HUES64 (cell line): ENCODE data around the gene IRF2.
A peak's percentile ranks its signal among the peaks of the same experiment; 100 is the strongest.
"Not testable (repeated sequence)": the region's sequence is repeated elsewhere in the genome, so short reads cannot be mapped to it uniquely, and the experiment has no call there.

Source experiments
- H3K27ac ChIP-seq: 2 replicates; pipeline ENCODE4 v1.7.0; 2013; ENCODE audit warnings: low read depth, low read length, inconsistent platforms
- H3K27me3 ChIP-seq: 2 replicates; pipeline ENCODE4 v1.6.1; 2013; ENCODE audit warnings: mild to moderate bottlenecking, low read length; ENCODE audit not compliant: insufficient read depth
- H3K36me3 ChIP-seq: 2 replicates; pipeline ENCODE4 v1.6.1; 2013; ENCODE audit warnings: mild to moderate bottlenecking, low read length; ENCODE audit not compliant: insufficient read depth
- H3K4me1 ChIP-seq: 2 replicates; pipeline ENCODE4 v1.6.1; 2013; ENCODE audit warnings: mild to moderate bottlenecking, low read length, moderate library complexity; ENCODE audit not compliant: insufficient read depth
- H3K4me3 ChIP-seq: 2 replicates; pipeline ENCODE4 v1.5.1; 2013; ENCODE audit warnings: mild to moderate bottlenecking, low read length, moderate library complexity
- H3K9ac ChIP-seq: 2 replicates; pipeline ENCODE4 v1.6.1; 2013; ENCODE audit warnings: mild to moderate bottlenecking, low read depth, low read length
- H3K9me3 ChIP-seq: 2 replicates; pipeline ENCODE4 v1.6.1; 2013; ENCODE audit warnings: low read depth, low read length; ENCODE audit not compliant: insufficient read depth
- WGBS: fragments of 150-250, 120-280 bp; methylation state at CpG from one replicate; pipeline ENCODE4 v1.1.7; 2013; ENCODE audit warnings: missing lambda C conversion rate; 5-methylcytosine and 5-hydroxymethylcytosine counted together

IRF2 gene

DNA sequence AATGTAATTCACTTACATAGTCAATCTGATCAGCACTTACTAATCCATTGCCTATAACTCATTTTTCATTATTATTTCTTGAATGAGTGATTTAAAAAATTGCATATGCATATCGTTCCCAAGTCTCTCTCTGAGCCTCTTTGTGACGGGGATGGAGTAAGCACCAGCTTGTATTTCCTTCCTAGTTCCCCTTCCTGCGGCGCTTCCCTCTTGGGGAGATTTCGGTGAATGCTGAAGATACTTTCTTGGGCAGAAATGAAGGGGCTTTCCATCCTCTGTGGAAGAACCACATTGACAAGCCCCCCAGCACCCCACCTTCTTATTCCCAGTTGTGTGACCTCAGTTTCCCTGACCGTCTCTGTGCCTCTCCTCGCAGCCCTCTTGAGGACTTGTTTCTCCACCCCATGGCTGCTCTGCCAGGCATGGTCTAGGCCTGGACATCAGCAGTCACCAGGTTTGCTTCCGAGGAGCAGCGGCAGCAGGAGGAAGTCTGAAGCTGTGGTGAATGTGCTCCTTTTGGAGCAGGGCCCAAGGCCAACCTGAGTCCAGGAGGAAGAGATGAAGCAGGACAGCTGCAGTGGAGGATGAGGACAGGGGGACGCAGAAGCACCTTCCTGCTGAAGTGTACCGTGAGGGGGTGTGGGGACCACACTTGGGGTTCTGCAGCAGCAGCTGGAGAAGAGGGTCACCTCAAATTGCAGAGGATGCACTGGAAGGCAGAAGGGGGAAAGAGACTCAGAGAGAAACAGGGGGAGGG, 124.9 kb downstream of the IRF2 start:
- Histone ChIP-seq H3K9ac (no peak overlapping the region), H3K4me1 (peaks cover 22% of the 10 kb centered on the region), H3K9me3 (0 out of 2 replicates have a peak, but pooled peaks cover 2% of the 10 kb centered on the region), H3K36me3 (no peaks in the 10 kb centered on the region), H3K27ac (no peak overlapping the region), H3K27me3 (no peaks in the 10 kb centered on the region), H3K4me3 (no peak overlapping the region)
- WGBS: 95% methylated on average over 11 of the region's 11 CpGs

DNA sequence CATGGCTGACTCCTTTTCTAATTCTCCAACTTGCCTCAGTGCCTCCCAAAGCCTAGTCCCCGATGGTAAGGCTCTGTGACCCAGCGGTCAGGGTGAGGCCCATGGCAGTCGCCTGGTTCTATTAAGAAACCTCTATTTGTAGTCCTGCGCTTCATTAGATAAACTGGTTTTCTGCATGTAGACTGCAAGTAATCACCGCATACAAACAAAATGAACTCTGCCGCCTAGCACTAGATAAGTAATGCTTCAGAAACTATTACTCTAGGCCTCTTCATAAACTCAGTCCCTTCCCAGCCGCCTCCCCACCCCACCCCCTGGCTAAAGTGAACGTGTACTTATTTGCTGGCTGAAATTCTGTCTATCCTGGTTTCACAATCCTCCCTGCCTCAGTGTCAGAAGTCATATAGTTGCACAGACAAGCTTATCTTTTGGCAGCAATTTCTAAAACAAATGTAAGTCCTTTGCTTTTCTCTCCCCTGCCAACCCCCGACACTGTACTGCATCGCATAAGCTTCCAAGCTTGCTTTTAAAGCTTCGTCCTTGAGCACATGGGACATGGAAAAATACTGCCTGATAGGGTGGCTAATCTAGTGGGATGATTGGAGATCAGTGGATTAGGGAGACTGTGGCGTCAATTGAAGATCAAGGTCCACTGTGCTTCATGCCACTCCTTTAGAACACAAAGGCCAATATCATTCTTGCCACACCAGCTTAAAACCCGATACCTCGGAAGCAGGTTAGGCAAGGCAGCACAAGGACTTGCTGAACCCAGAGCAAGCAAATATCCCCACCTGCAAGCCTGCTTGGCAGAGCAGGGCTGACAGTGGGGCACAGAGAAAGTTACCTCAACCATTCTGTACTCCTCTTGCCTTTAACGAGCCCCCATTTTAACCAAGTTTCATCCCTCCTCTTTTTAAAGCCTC, 125.8 kb downstream of the IRF2 start:
- Histone ChIP-seq H3K4me3 (no peak overlapping the region), H3K9me3 (0 out of 2 replicates have a peak, but pooled peaks cover 2% of the 10 kb centered on the region), H3K27ac (no peak overlapping the region; the same call in 1 of the 2 replicates), H3K9ac (peak overlapping the region; percentile 25; the same call in 1 of the 2 replicates), H3K36me3 (no peaks in the 10 kb centered on the region), H3K4me1 (peaks cover 26% of the 10 kb centered on the region), H3K27me3 (no peaks in the 10 kb centered on the region)
- WGBS: 85% methylated on average over 15 of the region's 15 CpGs

DNA sequence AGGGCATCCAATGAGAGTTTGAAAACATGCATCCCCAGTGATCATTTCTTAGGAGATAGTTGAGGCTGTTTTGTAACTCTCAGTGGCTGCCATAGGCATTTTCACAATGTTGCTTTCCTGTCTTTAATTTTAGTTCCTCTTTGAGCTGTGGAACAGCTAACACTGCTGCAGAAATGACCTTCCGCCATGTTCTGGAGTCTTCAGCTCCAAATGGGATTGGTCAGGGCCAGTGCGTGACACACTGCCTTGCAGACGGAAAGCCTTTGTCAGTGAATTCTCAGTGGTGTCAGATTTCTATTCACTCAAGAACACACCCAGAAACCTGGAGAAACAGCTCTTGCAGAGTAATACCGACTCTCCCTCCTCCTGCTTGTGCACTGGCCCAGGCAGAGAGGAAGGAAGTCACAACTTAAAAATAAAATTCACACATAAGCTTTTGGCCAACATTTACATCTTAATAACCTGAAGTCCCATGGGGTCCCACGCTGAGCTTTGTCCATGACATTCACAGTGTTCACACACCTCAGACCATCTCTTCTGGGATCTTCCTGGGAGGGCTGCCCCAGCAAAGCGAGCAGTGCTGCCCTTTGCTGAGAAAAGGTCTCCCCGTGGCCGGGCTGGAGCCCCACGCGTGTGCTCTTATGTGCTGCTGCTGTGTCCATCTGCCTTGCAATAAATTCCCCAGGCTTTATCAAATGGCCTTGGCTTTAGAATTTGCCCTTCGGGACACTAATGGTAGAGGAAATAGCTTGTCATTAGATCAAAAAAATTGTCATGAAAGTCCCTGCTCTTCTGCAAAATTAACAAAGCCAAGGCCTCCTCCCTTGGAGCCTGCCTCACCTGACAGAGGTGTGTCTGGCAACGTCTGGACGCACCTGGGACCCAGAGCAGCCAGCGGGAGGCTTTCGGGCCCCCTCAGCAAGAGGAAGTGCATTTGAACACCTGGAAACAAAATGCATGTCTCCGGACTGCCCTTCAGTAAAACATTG, 126.8 kb downstream of the IRF2 start:
- H3K27ac ChIP-seq: peak overlapping the region; percentile 87
- H3K4me3 ChIP-seq: no peak overlapping the region
- peak overlapping the region; percentile 25 for H3K9ac ChIP-seq
- 0 out of 2 replicates have a peak, but pooled peaks cover 2% of the 10 kb centered on the region for H3K9me3 ChIP-seq
- H3K36me3 ChIP-seq: no peaks in the 10 kb centered on the region
- 45% methylated on average over 16 of the region's 16 CpGs for WGBS
- no peaks in the 10 kb centered on the region for H3K27me3 ChIP-seq
- peaks cover 26% of the 10 kb centered on the region for H3K4me1 ChIP-seq

DNA sequence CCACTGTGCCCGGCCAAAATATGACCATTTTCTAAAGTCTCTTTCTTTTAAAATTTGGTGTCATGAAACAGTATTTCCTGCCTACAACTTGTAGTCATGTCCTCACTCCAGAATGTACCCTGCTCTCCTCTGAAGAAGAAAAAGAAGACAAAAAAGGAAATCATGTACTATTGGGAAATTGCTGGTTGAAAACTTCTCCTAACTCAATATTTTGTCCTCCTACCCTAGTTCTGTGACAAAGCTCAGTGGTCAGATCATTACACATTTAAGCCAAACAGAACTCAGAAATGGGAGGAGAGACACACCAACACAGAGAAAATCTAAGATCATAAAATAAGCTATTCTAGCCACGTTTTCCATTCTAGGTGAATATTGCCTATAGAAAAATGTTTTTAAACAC, 127.7 kb downstream of the IRF2 start:
- WGBS: 90% methylated on average over 2 of the region's 2 CpGs
- Histone ChIP-seq H3K4me1 (peaks cover 26% of the 10 kb centered on the region), H3K27ac (peak overlapping the region; percentile 87), H3K27me3 (no peaks in the 10 kb centered on the region), H3K9ac (no peak overlapping the region), H3K9me3 (0 out of 2 replicates have a peak, but pooled peaks cover 2% of the 10 kb centered on the region), H3K36me3 (no peaks in the 10 kb centered on the region), H3K4me3 (no peak overlapping the region)

DNA sequence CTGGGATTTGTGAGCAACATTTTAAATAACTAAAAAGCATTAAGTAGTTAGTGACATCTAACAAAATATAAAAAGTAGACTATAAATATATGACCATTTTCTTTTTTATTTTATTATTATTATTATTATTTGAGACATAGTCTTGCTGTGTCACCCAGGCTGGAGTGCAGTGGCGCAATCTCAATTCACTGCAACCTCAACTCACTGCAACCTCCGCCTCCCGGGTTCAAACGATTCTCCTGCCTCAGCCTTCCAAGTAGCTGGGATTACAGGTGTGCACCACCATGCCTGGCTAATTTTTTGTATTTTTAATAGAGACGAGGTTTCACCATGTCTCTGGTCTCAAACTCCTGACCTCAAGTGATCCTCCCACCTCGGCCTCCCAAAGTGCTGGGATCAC, 128.1 kb downstream of the IRF2 start:
- 96% methylated on average over 6 of the region's 6 CpGs for WGBS
- H3K27ac ChIP-seq, H3K27me3 ChIP-seq, H3K9me3 ChIP-seq, H3K36me3 ChIP-seq, H3K4me3 ChIP-seq, H3K9ac ChIP-seq: not testable (repeated sequence)
- H3K4me1 ChIP-seq: peaks cover 26% of the 10 kb centered on the region

DNA sequence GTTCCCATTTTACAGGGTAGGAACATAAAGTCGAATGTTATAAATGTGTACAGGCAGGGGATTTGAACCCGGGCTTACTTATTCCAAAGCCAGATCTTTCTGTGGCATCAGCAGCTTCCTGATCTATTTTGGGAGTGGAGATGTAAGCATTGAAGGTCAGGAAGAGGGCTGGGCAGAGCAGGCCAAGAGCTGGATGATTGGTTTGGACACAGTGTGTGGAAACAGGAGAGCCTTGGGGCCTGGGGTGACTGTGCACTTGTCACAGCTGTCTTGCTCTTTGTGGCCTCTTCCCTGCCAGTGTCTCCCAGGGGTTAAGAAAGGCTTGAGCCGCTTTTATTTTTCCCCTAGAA, 128.8 kb downstream of the IRF2 start:
- no peaks in the 10 kb centered on the region for H3K9me3 ChIP-seq
- H3K36me3 ChIP-seq: no peaks in the 10 kb centered on the region
- 90% methylated on average over 3 of the region's 3 CpGs for WGBS
- H3K4me3 ChIP-seq: no peak overlapping the region
- H3K4me1 ChIP-seq: peaks cover 26% of the 10 kb centered on the region
- H3K9ac ChIP-seq: no peak overlapping the region
- no peak overlapping the region for H3K27ac ChIP-seq
- no peaks in the 10 kb centered on the region for H3K27me3 ChIP-seq

DNA sequence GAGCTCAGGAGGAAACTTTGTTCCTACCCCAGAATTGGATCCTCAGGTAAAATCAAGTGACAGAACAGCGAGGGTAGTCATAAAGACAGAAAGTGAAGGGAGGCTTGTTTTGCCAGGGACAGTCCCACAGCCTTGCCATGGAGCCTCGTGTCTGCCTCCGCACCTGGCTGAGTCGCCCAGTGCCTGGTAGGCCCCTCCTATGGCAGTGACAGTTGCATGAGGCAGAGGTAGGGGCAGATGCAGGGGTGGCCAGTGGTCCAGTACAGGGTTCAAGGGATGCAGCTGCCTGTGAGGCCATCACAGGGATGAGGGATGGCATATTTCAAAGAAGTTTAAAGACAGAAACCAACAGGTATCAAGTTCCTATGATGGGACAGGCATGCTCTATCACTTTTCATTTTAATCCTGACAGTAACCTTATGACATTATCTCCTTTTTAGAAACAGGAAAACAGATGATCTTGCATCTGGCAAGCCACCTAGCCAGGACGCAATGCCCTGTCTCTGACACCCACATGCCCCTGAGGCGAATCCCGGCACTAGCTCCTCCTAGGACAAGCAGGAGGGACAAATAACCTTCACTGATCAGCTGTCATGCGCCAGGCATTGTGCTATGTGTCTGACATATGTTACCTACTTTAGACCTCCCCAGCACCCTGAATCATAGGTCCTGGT, 129.3 kb downstream of the IRF2 start:
- H3K27me3 ChIP-seq: no peaks in the 10 kb centered on the region
- no peak overlapping the region for H3K4me3 ChIP-seq
- H3K4me1 ChIP-seq: peaks cover 26% of the 10 kb centered on the region
- 92% methylated on average over 8 of the region's 8 CpGs for WGBS
- H3K27ac ChIP-seq: no peak overlapping the region
- no peaks in the 10 kb centered on the region for H3K36me3 ChIP-seq
- H3K9me3 ChIP-seq: no peaks in the 10 kb centered on the region
- H3K9ac ChIP-seq: no peak overlapping the region

DNA sequence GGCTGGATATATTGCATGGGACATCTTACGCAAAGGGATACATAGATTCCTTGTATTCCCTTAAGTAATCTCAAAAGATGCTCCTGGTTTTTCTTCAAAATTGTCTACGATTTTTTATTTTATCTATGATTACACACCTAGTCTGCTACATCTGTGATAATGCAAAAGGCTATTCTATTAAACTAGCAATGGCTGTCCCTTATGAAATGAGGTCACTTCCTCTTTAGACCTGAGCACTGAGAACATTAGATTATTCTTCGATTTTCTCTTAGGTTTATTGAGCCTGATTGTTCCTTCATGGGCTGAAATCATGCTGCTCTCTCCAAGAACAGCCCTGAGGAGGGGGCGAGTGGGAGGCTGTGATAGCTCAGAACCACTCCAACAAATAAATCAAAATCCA, 129.9 kb downstream of the IRF2 start:
- Histone ChIP-seq H3K9me3 (no peaks in the 10 kb centered on the region), H3K4me1 (peaks cover 26% of the 10 kb centered on the region), H3K27ac (no peak overlapping the region), H3K27me3 (no peaks in the 10 kb centered on the region), H3K9ac (no peak overlapping the region), H3K4me3 (no peak overlapping the region), H3K36me3 (no peaks in the 10 kb centered on the region)
- WGBS: 97% methylated on average over 4 of the region's 4 CpGs

DNA sequence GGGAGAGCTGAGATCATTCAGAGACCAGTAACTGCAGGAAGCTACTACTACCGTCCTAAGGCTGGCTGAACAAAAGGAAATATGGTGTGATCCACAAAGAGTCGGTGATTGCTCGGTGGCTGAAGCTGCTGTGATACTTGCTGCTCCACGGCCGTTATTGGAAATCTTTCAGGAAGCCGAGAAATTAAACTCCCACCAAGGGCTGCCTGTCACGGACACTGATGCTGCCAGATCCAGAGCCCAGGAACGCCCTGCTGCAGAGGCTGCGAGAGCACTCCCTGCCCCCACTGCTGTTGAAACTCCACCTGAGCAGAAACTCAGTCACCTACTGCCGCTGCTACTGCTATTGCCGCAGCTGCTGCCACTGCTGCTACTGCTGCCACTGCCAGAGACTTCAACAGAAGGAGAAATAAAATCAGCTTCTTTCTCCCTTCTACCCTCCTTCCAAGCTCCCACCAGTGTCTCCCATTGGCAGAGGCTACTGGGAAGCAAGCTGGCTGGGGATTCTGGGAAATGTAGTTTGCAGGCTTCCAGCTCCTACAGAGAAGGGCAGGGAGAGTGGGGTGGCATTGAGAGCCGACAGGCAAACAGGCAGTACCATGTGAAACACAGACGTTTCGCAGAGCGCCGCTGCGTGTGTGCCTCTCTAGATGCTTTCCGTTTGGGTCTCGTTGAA, 130.7 kb downstream of the IRF2 start:
- Histone ChIP-seq H3K4me1 (peaks cover 21% of the 10 kb centered on the region), H3K4me3 (peak overlapping the region; percentile 65), H3K36me3 (no peaks in the 10 kb centered on the region), H3K27me3 (no peaks in the 10 kb centered on the region), H3K9me3 (no peaks in the 10 kb centered on the region), H3K27ac (no peak overlapping the region), H3K9ac (peak overlapping the region; percentile 59; the same call in 1 of the 2 replicates)
- 12% methylated on average over 18 of the region's 19 CpGs for WGBS

DNA sequence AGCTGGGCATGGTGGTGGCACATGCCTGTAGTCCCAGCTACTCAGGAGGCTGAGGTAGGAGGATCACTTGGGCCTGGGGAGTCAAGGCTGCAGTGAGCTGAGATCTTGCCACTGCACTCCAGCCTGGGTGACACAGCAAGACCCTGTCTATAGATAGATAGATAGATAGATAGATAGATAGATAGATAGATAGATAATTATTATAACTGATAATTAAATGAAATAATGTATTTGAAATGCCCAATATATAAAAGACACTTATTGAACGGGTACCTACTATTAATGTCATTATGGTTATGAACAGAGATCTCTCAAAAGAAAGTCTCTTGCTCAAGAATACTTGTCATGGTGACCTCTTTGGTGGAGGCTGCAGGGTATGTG, 131.5 kb downstream of the IRF2 start:
- WGBS: no CpG with 5 or more reads among the region's 1 CpG
- H3K27me3 ChIP-seq, H3K27ac ChIP-seq, H3K9ac ChIP-seq, H3K36me3 ChIP-seq, H3K9me3 ChIP-seq: not testable (repeated sequence)
- Histone ChIP-seq H3K4me1 (peaks cover 14% of the 10 kb centered on the region), H3K4me3 (peak overlapping the region; percentile 65)
